ENCODE results near the gene RGS7.

- TF ChIP-seq CTCF (IDR thresholded peaks at IDR 0.05), result no peak
- no peak for TF ChIP-seq POLR2A (IDR thresholded peaks at IDR 0.05)
Measured at GRCh38 chr1:241325456-241325855, 31.5 kb downstream of the RGS7 start.

Measured in Peyer's patch (tissue), 4 donors.